H9 (cell line): ENCODE measurements around the gene HSPB2. TPM values are rescaled to one million over a fixed set of nuclear protein-coding genes. Genes with fewer than 3 reads are reported as not detected.

Source experiments
- DNase-seq: peaks from one replicate; pipeline ENCODE4 v3.0.0-alpha.2; 2017
- H2AFZ ChIP-seq: one replicate; pipeline ENCODE4 v1.6.1; 2013; ENCODE audit warnings: mild to moderate bottlenecking, low read length, control low read depth, moderate library complexity
- H2AK5ac ChIP-seq: 2 replicates; pipeline ENCODE4 v1.6.1; 2013; ENCODE audit warnings: low read length, control low read depth, mixed read lengths; ENCODE audit not compliant: insufficient read length
- H2BK120ac ChIP-seq: one replicate; pipeline ENCODE4 v1.6.1; 2013; ENCODE audit warnings: low read depth, mild to moderate bottlenecking, low read length, control low read depth, inconsistent platforms; ENCODE audit not compliant: poor library complexity, severe bottlenecking
- H2BK12ac ChIP-seq: 2 replicates; pipeline ENCODE4 v1.6.1; 2013; ENCODE audit warnings: low read length, control low read depth, mixed read lengths, low read depth; ENCODE audit not compliant: insufficient read length
- H2BK15ac ChIP-seq: 2 replicates; pipeline ENCODE4 v1.6.1; 2013; ENCODE audit warnings: low read depth, low read length, control low read depth
- H2BK20ac ChIP-seq: one replicate; pipeline ENCODE4 v1.6.1; 2013; ENCODE audit warnings: low read depth, mild to moderate bottlenecking, low read length, control low read depth, inconsistent platforms; ENCODE audit not compliant: poor library complexity, severe bottlenecking
- H2BK5ac ChIP-seq: 2 replicates; pipeline ENCODE4 v1.6.1; 2013; ENCODE audit warnings: low read length, control low read depth, mixed read lengths; ENCODE audit not compliant: insufficient read length
- H3K14ac ChIP-seq: 2 replicates; pipeline ENCODE4 v1.6.1; 2013; ENCODE audit warnings: low read length, control low read depth; ENCODE audit not compliant: insufficient read depth
- H3K18ac ChIP-seq: 2 replicates; pipeline ENCODE4 v1.6.1; 2013; ENCODE audit warnings: low read depth, mild to moderate bottlenecking, mixed read lengths, low read length, control low read depth; ENCODE audit not compliant: insufficient read length
- H3K23ac ChIP-seq: 2 replicates; pipeline ENCODE4 v1.6.1; 2013; ENCODE audit warnings: low read length, control low read depth, mixed read lengths, low read depth; ENCODE audit not compliant: insufficient read length
- H3K23me2 ChIP-seq: 2 replicates; pipeline ENCODE4 v1.6.1; 2013; ENCODE audit warnings: low read depth, mild to moderate bottlenecking, mixed read lengths, low read length, control low read depth; ENCODE audit not compliant: insufficient read length, poor library complexity, severe bottlenecking
- H3K27ac ChIP-seq: 2 replicates; pipeline ENCODE4 v1.5.1; 2013; ENCODE audit warnings: low read length, control low read depth, mixed read lengths, low read depth; ENCODE audit not compliant: insufficient read length
- H3K27me3 ChIP-seq: 2 replicates; pipeline ENCODE4 v1.6.1; 2013; ENCODE audit warnings: low read length, control low read depth, inconsistent platforms; ENCODE audit not compliant: insufficient read depth
- H3K4ac ChIP-seq: 2 replicates; pipeline ENCODE4 v1.6.1; 2013; ENCODE audit warnings: low read depth, mild to moderate bottlenecking, control low read depth, inconsistent platforms, low read length, moderate library complexity
- H3K4me1 ChIP-seq: 2 replicates; pipeline ENCODE4 v1.6.1; 2013; ENCODE audit warnings: low read length, control low read depth, inconsistent platforms; ENCODE audit not compliant: insufficient read depth
- H3K4me2 ChIP-seq: 2 replicates; pipeline ENCODE4 v1.6.1; 2013; ENCODE audit warnings: low read length, control low read depth, mixed read lengths; ENCODE audit not compliant: insufficient read length, insufficient read depth
- H3K56ac ChIP-seq: 2 replicates; pipeline ENCODE4 v1.6.1; 2013; ENCODE audit warnings: low read depth, mild to moderate bottlenecking, mixed read lengths, low read length, control low read depth; ENCODE audit not compliant: insufficient read length
- H3K79me1 ChIP-seq: 2 replicates; pipeline ENCODE4 v1.6.1; 2013; ENCODE audit warnings: low read depth, mild to moderate bottlenecking, moderate library complexity, low read length, control low read depth, inconsistent platforms; ENCODE audit not compliant: insufficient read depth, poor library complexity, severe bottlenecking
- H3K79me2 ChIP-seq: 2 replicates; pipeline ENCODE4 v1.6.1; 2013; ENCODE audit warnings: low read length, control low read depth, inconsistent platforms; ENCODE audit not compliant: insufficient read depth
- H3K9ac ChIP-seq: 2 replicates; pipeline ENCODE4 v1.6.1; 2013; ENCODE audit warnings: low read length, control low read depth, mixed read lengths; ENCODE audit not compliant: insufficient read length; ENCODE audit errors: extremely low read depth
- H3K9me3 ChIP-seq: one replicate; pipeline ENCODE4 v1.6.1; 2013; ENCODE audit warnings: low read depth, low read length, inconsistent platforms; ENCODE audit not compliant: control insufficient read depth
- H3T11ph ChIP-seq: one replicate; pipeline ENCODE4 v1.6.1; 2013; ENCODE audit warnings: mild to moderate bottlenecking, low read length, control low read depth, inconsistent platforms
- H4K20me1 ChIP-seq: one replicate; pipeline ENCODE4 v1.6.1; 2013; ENCODE audit not compliant: control insufficient read depth, insufficient read length, insufficient read depth
- H4K5ac ChIP-seq: 2 replicates; pipeline ENCODE4 v1.6.1; 2013; ENCODE audit warnings: low read depth, mild to moderate bottlenecking, mixed read lengths, low read length, control low read depth; ENCODE audit not compliant: insufficient read length
- H4K8ac ChIP-seq: replicated peaks from 2 replicates; pipeline ENCODE4 v1.6.1; 2013; ENCODE audit warnings: low read length, control low read depth, mixed read lengths, low read depth; ENCODE audit not compliant: insufficient read length
- H4K91ac ChIP-seq: 2 replicates; pipeline ENCODE4 v1.6.1; 2013; ENCODE audit warnings: low read depth, mild to moderate bottlenecking, moderate library complexity, mixed read lengths, low read length, control low read depth; ENCODE audit not compliant: insufficient read length
- H3K27ac Mint-ChIP-seq, 3 experiments: 2 replicates in 2 of 3; 3 replicates in 1 of 3; pipeline ENCODE4 v1.8.0; 2020 to 2021; ENCODE audit warnings: mixed read lengths in 3 of 3, mild to moderate bottlenecking in 1 of 3, moderate library complexity in 1 of 3
- H3K27me3 Mint-ChIP-seq: 2 replicates; pipeline ENCODE4 v1.8.0; 2021; ENCODE audit warnings: low read depth, mild to moderate bottlenecking, moderate library complexity, mixed read lengths
- H3K36me3 Mint-ChIP-seq, 3 experiments: 2 replicates in 2 of 3; 3 replicates in 1 of 3; pipeline ENCODE4 v1.8.0; 2020 to 2021; ENCODE audit warnings: low read depth in 3 of 3, mixed read lengths in 3 of 3; ENCODE audit not compliant: insufficient read depth in 1 of 3
- H3K4me1 Mint-ChIP-seq, 2 experiments: 2 replicates each; pipeline ENCODE4 v1.8.0; 2020; ENCODE audit warnings: mixed read lengths in 2 of 2
- H3K4me3 Mint-ChIP-seq, 2 experiments: 2 replicates in 1 of 2; 3 replicates in 1 of 2; pipeline ENCODE4 v1.8.0; 2020 to 2021; ENCODE audit warnings: mild to moderate bottlenecking in 2 of 2, mixed read lengths in 2 of 2, moderate library complexity in 1 of 2
- H3K9me3 Mint-ChIP-seq, 2 experiments: 2 replicates in 1 of 2; 3 replicates in 1 of 2; pipeline ENCODE4 v1.8.0; 2020; ENCODE audit warnings: mild to moderate bottlenecking in 2 of 2, mixed read lengths in 2 of 2, moderate library complexity in 1 of 2
- CTCF ChIP-seq: fragments of 200-600 bp; sonication (generic); conservative IDR thresholded peaks from 3 replicates; pipeline ENCODE4 v1.8.0; 2021; ENCODE audit warnings: antibody characterized with exemption, mild to moderate bottlenecking
- WGBS: extraction: QIAGEN DNeasy Blood & Tissue Kit; methylation state at CpG from one replicate; pipeline ENCODE4 v1.1.7; 2013; ENCODE audit warnings: missing lambda C conversion rate, low lambda C conversion rate, mixed read lengths; ENCODE audit not compliant: insufficient read length; ENCODE audit errors: extremely low coverage; 5-methylcytosine and 5-hydroxymethylcytosine counted together
- total RNA-seq: library from RNA; stranded (reverse); gene quantifications from 2 replicates; pipeline ENCODE4 v1.2.1, GENCODE V29; 2021

HSPB2 gene
- total RNA-seq, 1 experiment from 2014 or later: 0.22 TPM

GRCh38 chr11:111913031-111913861, 712 bp downstream of the HSPB2 start:
- Histone ChIP-seq H2BK20ac (no peak overlapping the region), H2BK120ac (no peak overlapping the region), H3K79me1 (no peaks in the 10 kb centered on the region), H3K4me1 (0 out of 2 replicates have a peak, but pooled peaks cover 2% of the 10 kb centered on the region), H3K27ac (no peak overlapping the region), H4K20me1 (no peaks in the 10 kb centered on the region), H3K79me2 (no peaks in the 10 kb centered on the region), H2BK12ac (no peak overlapping the region), H3K14ac (no peak overlapping the region), H3K56ac (no peak overlapping the region), H2BK5ac (no peak overlapping the region), H3K9ac (no peak overlapping the region), H2BK15ac (no peak overlapping the region), H3K27me3 (no peaks in the 10 kb centered on the region), H3T11ph (no peak overlapping the region), H3K23me2 (no peaks in the 10 kb centered on the region), H3K18ac (peak overlapping the region; percentile 65), H3K4ac (no peak overlapping the region), H3K9me3 (no peaks in the 10 kb centered on the region), H3K4me2 (no peak overlapping the region), H2AK5ac (no peak overlapping the region), H4K91ac (no peak overlapping the region), H4K5ac (no peak overlapping the region), H2AFZ (no peak overlapping the region), H3K23ac (no peak overlapping the region), H4K8ac (no peak overlapping the region)
- Mint-ChIP-seq H3K4me1 (peaks cover 26 to 42% of the 10 kb centered on the region in 2 experiments), H3K27me3 (no peaks in the 10 kb centered on the region), H3K36me3 (no peaks in the 10 kb centered on the region), H3K27ac (peak overlapping the region in 1 of 3 experiments; percentile 70; a peak in 1 of 7 replicates), H3K9me3 (no peaks in the 10 kb centered on the region), H3K4me3 (no peak overlapping the region)
- no peak for TF ChIP-seq CTCF
- no CpG with 5 or more reads among the region's 24 CpGs for WGBS
- no peak for DNase-seq
